Neural progenitor cell (in vitro differentiated cells): ENCODE results near the gene PRKCE. TPM values are rescaled to one million over a fixed set of nuclear protein-coding genes. Genes with fewer than 3 reads are reported as not detected.

Experiments used
- DNase-seq: peaks from one replicate; pipeline ENCODE4 v3.0.0-alpha.2; 2016; ENCODE audit warnings: low spot score
- H2AFZ ChIP-seq: fragments of 200-600 bp; sonication (generic); replicated peaks from 2 replicates; pipeline ENCODE4 v1.6.1; 2016; ENCODE audit warnings: antibody characterized with exemption
- H3F3A ChIP-seq: fragments of 200-600 bp; sonication (generic); 2 replicates; pipeline ENCODE4 v1.6.1; 2016; ENCODE audit warnings: antibody characterized with exemption, low read depth
- H3K27ac ChIP-seq: fragments of 200-600 bp; sonication (generic); 2 replicates; pipeline ENCODE4 v1.5.1; 2016; ENCODE audit warnings: mild to moderate bottlenecking
- H3K27me3 ChIP-seq: fragments of 200-600 bp; sonication (generic); 2 replicates; pipeline ENCODE4 v1.6.1; 2016; ENCODE audit warnings: mild to moderate bottlenecking, moderate library complexity
- H3K36me3 ChIP-seq: fragments of 200-600 bp; sonication (generic); 2 replicates; pipeline ENCODE4 v1.5.1; 2016
- H3K4me1 ChIP-seq: fragments of 200-600 bp; sonication (generic); 2 replicates; pipeline ENCODE4 v1.6.1; 2016; ENCODE audit warnings: mixed run types
- H3K4me2 ChIP-seq: fragments of 200-600 bp; sonication (generic); 2 replicates; pipeline ENCODE4 v1.6.1; 2016
- H3K4me3 ChIP-seq: fragments of 200-600 bp; sonication (generic); 2 replicates; pipeline ENCODE4 v1.5.1; 2016
- H3K79me2 ChIP-seq: fragments of 200-600 bp; sonication (generic); 2 replicates; pipeline ENCODE4 v1.6.1; 2016; ENCODE audit warnings: low read depth
- H3K9ac ChIP-seq: fragments of 200-600 bp; sonication (generic); 2 replicates; pipeline ENCODE4 v1.6.1; 2016
- H3K9me3 ChIP-seq: fragments of 200-600 bp; sonication (generic); 2 replicates; pipeline ENCODE4 v1.5.1; 2016; ENCODE audit warnings: low read depth
- H4K20me1 ChIP-seq: fragments of 200-600 bp; sonication (generic); 2 replicates; pipeline ENCODE4 v1.6.1; 2016; ENCODE audit warnings: low read depth
- H3K27ac Mint-ChIP-seq: 3 replicates; pipeline ENCODE4 v1.8.0; 2021; ENCODE audit warnings: mixed read lengths
- H3K27me3 Mint-ChIP-seq: 2 replicates; pipeline ENCODE4 v1.8.0; 2022; ENCODE audit warnings: low read depth, mild to moderate bottlenecking, inconsistent platforms, moderate library complexity, mixed read lengths; ENCODE audit not compliant: insufficient read depth
- H3K36me3 Mint-ChIP-seq: 3 replicates; pipeline ENCODE4 v1.8.0; 2021; ENCODE audit warnings: mixed read lengths
- H3K4me1 Mint-ChIP-seq: 3 replicates; pipeline ENCODE4 v1.8.0; 2021; ENCODE audit warnings: mixed read lengths
- H3K4me3 Mint-ChIP-seq: 3 replicates; pipeline ENCODE4 v1.8.0; 2021; ENCODE audit warnings: mild to moderate bottlenecking, moderate library complexity, mixed read lengths
- H3K9me3 Mint-ChIP-seq: 3 replicates; pipeline ENCODE4 v1.8.0; 2020; ENCODE audit warnings: mixed read lengths
- CTCF ChIP-seq: fragments of 200-600 bp; sonication (generic); IDR thresholded peaks from 2 replicates; pipeline ENCODE4 v1.5.1; 2017; ENCODE audit warnings: antibody characterized with exemption, mild to moderate bottlenecking
- EZH2 ChIP-seq: fragments of 200-600 bp; sonication (generic); IDR thresholded peaks from 2 replicates; pipeline ENCODE4 v1.6.1; 2017; ENCODE audit warnings: antibody characterized with exemption, mild to moderate bottlenecking, moderate library complexity
- EZH2phosphoT487 ChIP-seq: fragments of 200-600 bp; sonication (generic); IDR thresholded peaks from 2 replicates; pipeline ENCODE4 v1.6.1; 2017; ENCODE audit warnings: antibody characterized with exemption
- total RNA-seq: library from RNA; depleted of rRNA; stranded (reverse); fragments of >200 nt; gene quantifications from 2 replicates; pipeline ENCODE4 v1.2.3, GENCODE V29; 2015; ENCODE audit warnings: low replicate concordance

PRKCE gene
- total RNA-seq, 1 donor from 2014 or later = 4.1 TPM

DNA sequence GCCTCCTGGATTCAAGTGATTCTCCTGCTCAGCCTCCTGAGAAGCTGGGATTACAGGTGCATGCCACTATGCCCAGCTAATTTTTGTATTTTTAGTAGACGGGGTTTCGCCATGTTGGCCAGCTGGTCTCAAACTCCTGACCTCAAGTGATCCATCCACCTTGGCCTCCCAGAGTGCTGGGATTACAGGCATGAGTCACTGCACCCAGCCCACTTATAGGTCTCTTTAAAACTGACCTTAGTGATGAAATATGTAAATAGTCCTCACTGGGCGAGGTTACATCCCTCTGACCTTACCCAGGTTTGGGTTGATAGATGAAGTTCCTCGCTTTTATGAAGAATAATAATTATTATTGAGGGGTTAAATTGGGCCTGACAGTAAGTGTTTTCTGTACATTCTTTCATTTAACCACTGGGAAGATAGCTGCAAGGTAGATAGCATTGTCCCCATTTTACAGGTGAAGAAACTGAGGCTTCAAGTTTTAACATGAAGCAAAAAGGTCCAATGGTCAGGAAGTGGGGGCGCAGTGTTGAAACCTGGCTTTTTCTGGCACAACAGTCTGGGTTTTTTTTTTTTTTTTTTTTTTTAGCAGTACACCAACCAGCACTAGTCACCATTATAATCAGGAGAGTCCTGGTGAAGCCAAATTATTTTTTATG is 471.0 kb downstream of the PRKCE start:
- Mint-ChIP-seq H3K27ac (no peak overlapping the region), H3K9me3 (no peaks in the 10 kb centered on the region), H3K27me3 (peaks cover 2% of the 10 kb centered on the region), H3K4me3 (no peak overlapping the region), H3K36me3 (no peaks in the 10 kb centered on the region), H3K4me1 (peaks cover 6% of the 10 kb centered on the region)
- Histone ChIP-seq H2AFZ (no peak overlapping the region), H3K27me3 (no peaks in the 10 kb centered on the region), H3K4me3 (no peak overlapping the region), H3K4me2 (no peak overlapping the region), H3K9me3 (no peaks in the 10 kb centered on the region), H3F3A (no peaks in the 10 kb centered on the region), H3K9ac (no peak overlapping the region), H3K36me3 (no peaks in the 10 kb centered on the region), H3K27ac (no peak overlapping the region), H3K79me2 (no peaks in the 10 kb centered on the region), H3K4me1 (no peaks in the 10 kb centered on the region), H4K20me1 (no peaks in the 10 kb centered on the region)
- TF ChIP-seq EZH2 = no peak
- no peak for TF ChIP-seq EZH2phosphoT487
- TF ChIP-seq CTCF = no peak
- no peak for DNase-seq

GRCh38 chr2:46123013-46123412 is 471.5 kb downstream of the PRKCE start:
- H4K20me1 ChIP-seq = no peaks in the 10 kb centered on the region
- no peaks in the 10 kb centered on the region for H3K4me1 ChIP-seq
- H3K27ac Mint-ChIP-seq = no peak overlapping the region
- H3K27me3 Mint-ChIP-seq = peaks cover 2% of the 10 kb centered on the region
- no peak overlapping the region for H2AFZ ChIP-seq
- no peak overlapping the region for H3K4me3 Mint-ChIP-seq
- H3K9me3 ChIP-seq = no peaks in the 10 kb centered on the region
- H3K9me3 Mint-ChIP-seq = no peaks in the 10 kb centered on the region
- H3K9ac ChIP-seq = no peak overlapping the region
- TF ChIP-seq EZH2phosphoT487 = no peak
- TF ChIP-seq CTCF = no peak
- no peak for TF ChIP-seq EZH2
- no peaks in the 10 kb centered on the region for H3K36me3 Mint-ChIP-seq
- no peaks in the 10 kb centered on the region for H3F3A ChIP-seq
- H3K4me2 ChIP-seq = no peak overlapping the region
- no peaks in the 10 kb centered on the region for H3K27me3 ChIP-seq
- no peaks in the 10 kb centered on the region for H3K36me3 ChIP-seq
- H3K4me1 Mint-ChIP-seq = peaks cover 6% of the 10 kb centered on the region
- no peaks in the 10 kb centered on the region for H3K79me2 ChIP-seq
- no peak overlapping the region for H3K27ac ChIP-seq
- no peak overlapping the region for H3K4me3 ChIP-seq
- DNase-seq = no peak

DNA sequence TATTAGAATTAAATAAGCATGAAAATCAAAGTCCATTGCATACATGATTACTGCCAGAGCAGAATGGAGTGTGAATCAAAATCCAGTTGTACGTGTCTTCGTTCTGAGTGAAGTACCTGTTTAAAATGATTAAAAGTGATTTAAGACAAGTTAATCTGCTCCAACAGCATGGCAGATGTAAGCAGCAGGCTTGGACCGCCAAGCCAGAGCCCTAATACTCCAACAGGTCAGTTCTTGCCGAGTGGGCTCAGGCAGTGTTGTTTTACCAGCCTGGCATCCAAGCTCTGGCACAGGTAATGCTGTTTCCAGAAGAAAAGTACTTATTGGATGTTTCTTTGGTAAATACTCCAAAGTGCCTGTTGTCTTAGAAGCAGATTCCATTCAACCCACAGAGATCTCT is 474.3 kb downstream of the PRKCE start:
- Histone ChIP-seq H3F3A (no peaks in the 10 kb centered on the region), H2AFZ (no peak overlapping the region), H3K79me2 (no peaks in the 10 kb centered on the region), H3K4me2 (no peak overlapping the region), H3K9ac (no peak overlapping the region), H3K27ac (no peak overlapping the region), H3K27me3 (no peaks in the 10 kb centered on the region), H3K4me1 (no peaks in the 10 kb centered on the region), H3K9me3 (no peaks in the 10 kb centered on the region), H3K4me3 (no peak overlapping the region), H3K36me3 (no peaks in the 10 kb centered on the region), H4K20me1 (no peaks in the 10 kb centered on the region)
- Mint-ChIP-seq H3K9me3 (no peaks in the 10 kb centered on the region), H3K27me3 (peaks cover 2% of the 10 kb centered on the region), H3K4me1 (peaks cover 6% of the 10 kb centered on the region), H3K27ac (no peak overlapping the region), H3K4me3 (no peak overlapping the region), H3K36me3 (no peaks in the 10 kb centered on the region)
- no peak for DNase-seq
- no peak for TF ChIP-seq EZH2
- TF ChIP-seq EZH2phosphoT487 = no peak
- TF ChIP-seq CTCF = no peak
